PC-9 (cell line): ENCODE measurements around the gene MCM9.

ENCODE experiments used
- EZH2 ChIP-seq: fragments of 200-600 bp; sonication (generic); IDR thresholded peaks from 2 replicates; pipeline ENCODE4 v1.8.0; 2017; ENCODE audit warnings: antibody characterized with exemption, low read depth
- TF ChIP-seq, protein P1 (sequence below): fragments of 200-600 bp; sonication (generic); conservative IDR thresholded peaks from 2 replicates; pipeline ENCODE4 v1.6.1; 2017; ENCODE audit warnings: mixed run types, antibody characterized with exemption, mild to moderate bottlenecking, moderate library complexity

DNA sequence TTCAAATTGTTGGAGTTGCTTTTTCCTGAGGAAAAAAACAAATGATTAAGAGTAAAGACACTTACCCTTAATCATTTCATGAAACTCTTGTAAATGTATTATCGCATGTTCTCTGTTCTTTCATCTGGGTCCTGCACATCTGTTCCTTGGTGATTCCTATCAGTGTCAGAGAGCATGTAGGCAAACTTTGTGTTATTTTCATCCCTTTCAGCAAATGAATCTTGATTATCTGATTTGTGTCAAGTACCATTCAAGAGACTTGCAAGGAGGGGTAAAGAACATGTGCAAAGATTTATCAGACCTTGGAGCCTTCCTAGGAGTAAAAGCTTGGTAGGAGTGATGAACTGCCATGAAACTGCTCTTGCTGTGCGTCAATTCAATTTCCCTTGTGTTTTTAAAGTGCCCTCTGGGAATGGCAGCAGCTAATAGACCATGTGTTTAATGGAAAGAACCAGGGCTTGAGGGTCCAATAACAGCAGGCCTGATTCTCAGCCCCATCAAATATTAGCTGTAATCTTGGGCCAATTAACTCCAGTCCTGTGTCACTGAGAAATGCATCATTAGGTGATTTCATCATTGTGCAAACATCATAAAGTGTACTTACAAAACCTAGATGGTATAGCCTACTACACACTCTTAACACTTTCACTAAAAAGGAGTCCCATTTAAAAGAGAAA lies 164.7 kb downstream of the MCM9 start:
- no peak for TF ChIP-seq EZH2
- TF ChIP-seq, protein P1, sequence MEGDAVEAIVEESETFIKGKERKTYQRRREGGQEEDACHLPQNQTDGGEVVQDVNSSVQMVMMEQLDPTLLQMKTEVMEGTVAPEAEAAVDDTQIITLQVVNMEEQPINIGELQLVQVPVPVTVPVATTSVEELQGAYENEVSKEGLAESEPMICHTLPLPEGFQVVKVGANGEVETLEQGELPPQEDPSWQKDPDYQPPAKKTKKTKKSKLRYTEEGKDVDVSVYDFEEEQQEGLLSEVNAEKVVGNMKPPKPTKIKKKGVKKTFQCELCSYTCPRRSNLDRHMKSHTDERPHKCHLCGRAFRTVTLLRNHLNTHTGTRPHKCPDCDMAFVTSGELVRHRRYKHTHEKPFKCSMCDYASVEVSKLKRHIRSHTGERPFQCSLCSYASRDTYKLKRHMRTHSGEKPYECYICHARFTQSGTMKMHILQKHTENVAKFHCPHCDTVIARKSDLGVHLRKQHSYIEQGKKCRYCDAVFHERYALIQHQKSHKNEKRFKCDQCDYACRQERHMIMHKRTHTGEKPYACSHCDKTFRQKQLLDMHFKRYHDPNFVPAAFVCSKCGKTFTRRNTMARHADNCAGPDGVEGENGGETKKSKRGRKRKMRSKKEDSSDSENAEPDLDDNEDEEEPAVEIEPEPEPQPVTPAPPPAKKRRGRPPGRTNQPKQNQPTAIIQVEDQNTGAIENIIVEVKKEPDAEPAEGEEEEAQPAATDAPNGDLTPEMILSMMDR, result no peak
